PC-9 (cell line): Measurements from ENCODE around the gene UNC5CL. TPM values are rescaled to one million over a fixed set of nuclear protein-coding genes. Genes with fewer than 3 reads are reported as not detected.
A peak's percentile ranks its signal among the peaks of the same experiment; 100 is the strongest.

ENCODE experiments used
- BruUV-seq: library from RNA; stranded (reverse); fragments of 400-500 nt; replicated peaks from 2 replicates; lab custom pipeline; 2021; lab: Mats Ljungman, UMichigan
- CTCF ChIA-PET: fragments of 300-600 bp; sonication (Branson Sonifier 250); formaldehyde crosslinking; loops from one replicate; lab custom pipeline; 2022; ENCODE audit warnings: antibody characterized with exemption; lab: Charles Lee
- POLR2A ChIA-PET: fragments of 300-600 bp; sonication (Branson Sonifier 250); formaldehyde crosslinking; loops from one replicate; lab custom pipeline; 2022; ENCODE audit warnings: antibody characterized with exemption; ENCODE audit not compliant: unreplicated experiment; lab: Charles Lee
- DNase-seq, 2 experiments: peaks; one replicate each; pipeline versions ENCODE4 v3.0.0 to v3.0.0-alpha.2; 2015 to 2022; ENCODE audit warnings: mixed read lengths in 1 of 2
- H2AFZ ChIP-seq: fragments of 200-600 bp; sonication (generic); 2 replicates; pipeline ENCODE4 v1.8.1; 2017; ENCODE audit warnings: antibody characterized with exemption
- H3F3A ChIP-seq: fragments of 200-600 bp; sonication (generic); 2 replicates; pipeline ENCODE4 v1.8.1; 2017; ENCODE audit warnings: antibody characterized with exemption, mild to moderate bottlenecking, low read depth; ENCODE audit not compliant: insufficient read depth
- H3K27ac ChIP-seq: fragments of 200-600 bp; sonication (generic); 2 replicates; pipeline ENCODE4 v1.6.1; 2016; ENCODE audit warnings: mixed run types
- H3K27me3 ChIP-seq: fragments of 200-600 bp; sonication (generic); 2 replicates; pipeline ENCODE4 v1.6.1; 2016; ENCODE audit warnings: low read depth, mixed run types; ENCODE audit not compliant: insufficient read depth
- H3K36me3 ChIP-seq: fragments of 200-600 bp; sonication (generic); 2 replicates; pipeline ENCODE4 v1.6.1; 2016; ENCODE audit warnings: low read depth, mixed run types
- H3K4me1 ChIP-seq: fragments of 200-600 bp; sonication (generic); replicated peaks from 2 replicates; pipeline ENCODE4 v1.6.1; 2016; ENCODE audit warnings: mixed run types; ENCODE audit not compliant: insufficient read depth
- H3K4me2 ChIP-seq: fragments of 200-600 bp; sonication (generic); 2 replicates; pipeline ENCODE4 v1.6.1; 2017; ENCODE audit warnings: mixed run types
- H3K4me3 ChIP-seq: fragments of 200-600 bp; sonication (generic); 2 replicates; pipeline ENCODE4 v1.6.1; 2016; ENCODE audit warnings: mixed run types
- H3K79me2 ChIP-seq: fragments of 200-600 bp; sonication (generic); 2 replicates; pipeline ENCODE4 v1.6.1; 2017; ENCODE audit warnings: low read depth, mixed run types
- H3K9me2 ChIP-seq: fragments of 200-600 bp; sonication (generic); 2 replicates; pipeline ENCODE4 v1.8.1; 2017; ENCODE audit warnings: mild to moderate bottlenecking; ENCODE audit not compliant: insufficient read depth
- H3K9me3 ChIP-seq: fragments of 200-600 bp; sonication (generic); 2 replicates; pipeline ENCODE4 v1.8.1; 2016; ENCODE audit warnings: low read depth; ENCODE audit not compliant: insufficient read depth
- H4K20me1 ChIP-seq: fragments of 200-600 bp; sonication (generic); 2 replicates; pipeline ENCODE4 v1.8.1; 2017; ENCODE audit not compliant: insufficient read depth
- CTCF ChIP-seq: fragments of 200-600 bp; sonication (generic); conservative IDR thresholded peaks from 2 replicates; pipeline ENCODE4 v1.6.1; 2017; ENCODE audit warnings: mixed run types, antibody characterized with exemption, mild to moderate bottlenecking, moderate library complexity
- EZH2 ChIP-seq: fragments of 200-600 bp; sonication (generic); IDR thresholded peaks from 2 replicates; pipeline ENCODE4 v1.8.0; 2017; ENCODE audit warnings: antibody characterized with exemption, low read depth
- intact Hi-C: fragments of 100-400 bp; cut with micrococcal nuclease; formaldehyde crosslinking; loops from one replicate; pipeline ENCODE4 v1.10.0; 2022; ENCODE audit not compliant: unreplicated experiment
- total RNA-seq: library from RNA; stranded (reverse); gene quantifications from 2 replicates; pipeline ENCODE4 v1.2.3, GENCODE V29; 2021

Gene UNC5CL
- total RNA-seq, 1 experiment from 2014 or later: 1.7 TPM

GRCh38 chr6:41040940-41041536, 2.0 kb upstream of the UNC5CL start:
- no peak overlapping the region for H3K4me2 ChIP-seq

GRCh38 chr6:41040101-41040939, 1.3 kb upstream of the UNC5CL start:
- Histone ChIP-seq H3K4me1 (peaks cover 20% of the 10 kb centered on the region), H3F3A (no peaks in the 10 kb centered on the region; the same call in 1 of the 2 replicates), H3K27me3 (no peaks in the 10 kb centered on the region), H4K20me1 (no peaks in the 10 kb centered on the region), H3K79me2 (no peaks in the 10 kb centered on the region), H3K36me3 (no peaks in the 10 kb centered on the region), H3K4me2 (no peak overlapping the region), H2AFZ (no peak overlapping the region), H3K9me3 (no peaks in the 10 kb centered on the region), H3K9me2 (no peaks in the 10 kb centered on the region), H3K4me3 (no peak overlapping the region), H3K27ac (no peak overlapping the region)
- CTCF ChIA-PET: interaction anchor here (2.1 kb wide), 1 partner anchor 12 kb away, joined by 9 read pairs; no protein-coding TSS in a partner anchor
- POLR2A ChIA-PET: no interaction called here
- TF ChIP-seq CTCF: no peak
- TF ChIP-seq EZH2: no peak
- DNase-seq: peak; percentile 39 to 46
- intact Hi-C loops: no loop called here
- BruUV-seq: no TSS peak

More at GRCh38 chr6:41040940-41041536, 2.0 kb upstream of the UNC5CL start:
- H3K36me3 ChIP-seq: no peaks in the 10 kb centered on the region
- no peaks in the 10 kb centered on the region for H3K79me2 ChIP-seq
- no TSS peak for BruUV-seq
- H3F3A ChIP-seq: no peaks in the 10 kb centered on the region; the same call in 1 of the 2 replicates
- TF ChIP-seq CTCF (no peak), EZH2 (no peak)
- H3K27ac ChIP-seq: no peak overlapping the region
- intact Hi-C loops: no loop called here
- CTCF ChIA-PET: no interaction called here
- no peaks in the 10 kb centered on the region for H3K27me3 ChIP-seq
- POLR2A ChIA-PET: no interaction called here
- no peaks in the 10 kb centered on the region for H4K20me1 ChIP-seq
- H3K9me2 ChIP-seq: no peaks in the 10 kb centered on the region
- no peaks in the 10 kb centered on the region for H3K9me3 ChIP-seq
- peaks cover 18% of the 10 kb centered on the region for H3K4me1 ChIP-seq
- DNase-seq: no peak
- H2AFZ ChIP-seq: no peak overlapping the region
- H3K4me3 ChIP-seq: no peak overlapping the region

- Histone ChIP-seq H4K20me1 (no peaks in the 10 kb centered on the region), H3K27ac (no peak overlapping the region), H3K4me2 (no peak overlapping the region), H3F3A (no peaks in the 10 kb centered on the region; the same call in 1 of the 2 replicates), H3K9me2 (no peaks in the 10 kb centered on the region), H3K27me3 (no peaks in the 10 kb centered on the region), H2AFZ (no peak overlapping the region), H3K79me2 (no peaks in the 10 kb centered on the region), H3K4me3 (no peak overlapping the region), H3K36me3 (no peaks in the 10 kb centered on the region), H3K4me1 (peaks cover 20% of the 10 kb centered on the region), H3K9me3 (no peaks in the 10 kb centered on the region)
- ChIA-PET CTCF (interaction anchor here (0.8 to 2.1 kb wide), 2 partner anchors 10 to 11 kb away, joined by 3 to 9 read pairs; no protein-coding TSS in a partner anchor), POLR2A (no interaction called here)
- intact Hi-C loops: loop anchor here (2.0 kb wide), 1 partner anchor 29 kb away; no protein-coding TSS in a partner anchor
- DNase-seq: no peak
- BruUV-seq: no TSS peak
- no peak for TF ChIP-seq CTCF
- no peak for TF ChIP-seq EZH2
Observed at GRCh38 chr6:41038205-41038604, 816 bp downstream of the UNC5CL start.
